ENCODE results near the gene ITIH2.

GRCh38 chr10:7706534-7707073 is 3.5 kb downstream of the ITIH2 start:
- TF ChIP-seq, protein P1, sequence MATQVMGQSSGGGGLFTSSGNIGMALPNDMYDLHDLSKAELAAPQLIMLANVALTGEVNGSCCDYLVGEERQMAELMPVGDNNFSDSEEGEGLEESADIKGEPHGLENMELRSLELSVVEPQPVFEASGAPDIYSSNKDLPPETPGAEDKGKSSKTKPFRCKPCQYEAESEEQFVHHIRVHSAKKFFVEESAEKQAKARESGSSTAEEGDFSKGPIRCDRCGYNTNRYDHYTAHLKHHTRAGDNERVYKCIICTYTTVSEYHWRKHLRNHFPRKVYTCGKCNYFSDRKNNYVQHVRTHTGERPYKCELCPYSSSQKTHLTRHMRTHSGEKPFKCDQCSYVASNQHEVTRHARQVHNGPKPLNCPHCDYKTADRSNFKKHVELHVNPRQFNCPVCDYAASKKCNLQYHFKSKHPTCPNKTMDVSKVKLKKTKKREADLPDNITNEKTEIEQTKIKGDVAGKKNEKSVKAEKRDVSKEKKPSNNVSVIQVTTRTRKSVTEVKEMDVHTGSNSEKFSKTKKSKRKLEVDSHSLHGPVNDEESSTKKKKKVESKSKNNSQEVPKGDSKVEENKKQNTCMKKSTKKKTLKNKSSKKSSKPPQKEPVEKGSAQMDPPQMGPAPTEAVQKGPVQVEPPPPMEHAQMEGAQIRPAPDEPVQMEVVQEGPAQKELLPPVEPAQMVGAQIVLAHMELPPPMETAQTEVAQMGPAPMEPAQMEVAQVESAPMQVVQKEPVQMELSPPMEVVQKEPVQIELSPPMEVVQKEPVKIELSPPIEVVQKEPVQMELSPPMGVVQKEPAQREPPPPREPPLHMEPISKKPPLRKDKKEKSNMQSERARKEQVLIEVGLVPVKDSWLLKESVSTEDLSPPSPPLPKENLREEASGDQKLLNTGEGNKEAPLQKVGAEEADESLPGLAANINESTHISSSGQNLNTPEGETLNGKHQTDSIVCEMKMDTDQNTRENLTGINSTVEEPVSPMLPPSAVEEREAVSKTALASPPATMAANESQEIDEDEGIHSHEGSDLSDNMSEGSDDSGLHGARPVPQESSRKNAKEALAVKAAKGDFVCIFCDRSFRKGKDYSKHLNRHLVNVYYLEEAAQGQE (IDR thresholded peaks at IDR 0.05), result no peak
- TF ChIP-seq, protein P2, sequence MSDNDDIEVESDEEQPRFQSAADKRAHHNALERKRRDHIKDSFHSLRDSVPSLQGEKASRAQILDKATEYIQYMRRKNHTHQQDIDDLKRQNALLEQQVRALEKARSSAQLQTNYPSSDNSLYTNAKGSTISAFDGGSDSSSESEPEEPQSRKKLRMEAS (IDR thresholded peaks at IDR 0.05), result no peak
- TF ChIP-seq CBX8 (IDR thresholded peaks at IDR 0.05), result no peak
- no peak for TF ChIP-seq CEBPB (IDR thresholded peaks at IDR 0.05)
- no peak for TF ChIP-seq RFX5 (IDR thresholded peaks at IDR 0.05)
- TF ChIP-seq KDM1A (IDR thresholded peaks at IDR 0.05; ENCODE audit: low read depth), result no peak
- no peak for TF ChIP-seq RNF2 (IDR thresholded peaks at IDR 0.05; ENCODE audit: borderline replicate concordance, low read depth)
- no peak for TF ChIP-seq ZFP36 (IDR thresholded peaks at IDR 0.05; ENCODE audit: borderline replicate concordance, partially characterized antibody)
- no peak for TF ChIP-seq USF2 (IDR thresholded peaks at IDR 0.05)

Measured in A549 (cell line).